Measurements from ENCODE around the gene ZNF26.
"Not testable (repeated sequence)": the region's sequence is repeated elsewhere in the genome, so short reads cannot be mapped to it uniquely, and the experiment has no call there.

Gene ZNF26

GRCh38 chr12:132986001-132986884 is at the start of gene ZNF26:
TSS of gene ZNF26 (plus strand) at chr12:132986367. CDS start at chr12:132986841, 474 bp downstream.
- no peak for TF ChIP-seq CTCF (IDR thresholded peaks at IDR 0.05; ENCODE audit: insufficient read depth, low read depth, low read length, missing control alignments)
- peak within 1 kb of the TSS; percentile 90 for H3K4me3 ChIP-seq (ENCODE audit: low read depth, low read length)
- DNase-seq (ENCODE audit: low read depth) = peak; percentile 96

- DNase-seq (ENCODE audit: low read depth); H3K4me3 ChIP-seq (ENCODE audit: low read depth, low read length): not testable (repeated sequence)
Observed at GRCh38 chr12:132936921-132937320, 49.2 kb upstream of the ZNF26 start.

GRCh38 chr12:132937476-132937875 is 48.7 kb upstream of the ZNF26 start:
- H3K4me3 ChIP-seq (ENCODE audit: low read depth, low read length) = no peak overlapping the region
- no peak for TF ChIP-seq CTCF (IDR thresholded peaks at IDR 0.05; ENCODE audit: insufficient read depth, low read depth, low read length, missing control alignments)
- no peak for DNase-seq (ENCODE audit: low read depth)

GRCh38 chr12:132938807-132939206 is 47.4 kb upstream of the ZNF26 start:
- not testable (repeated sequence) for DNase-seq (ENCODE audit: low read depth); H3K4me3 ChIP-seq (ENCODE audit: low read depth, low read length)

- no peak for DNase-seq (ENCODE audit: low read depth)
- no peak for TF ChIP-seq CTCF (IDR thresholded peaks at IDR 0.05; ENCODE audit: insufficient read depth, low read depth, low read length, missing control alignments)
- H3K4me3 ChIP-seq (ENCODE audit: low read depth, low read length) = no peak overlapping the region
Observed at GRCh38 chr12:132940071-132940719, 46.0 kb upstream of the ZNF26 start.

GRCh38 chr12:132941336-132941954 is 44.7 kb upstream of the ZNF26 start:
- no peak for TF ChIP-seq CTCF (IDR thresholded peaks at IDR 0.05; ENCODE audit: insufficient read depth, low read depth, low read length, missing control alignments)
- H3K4me3 ChIP-seq (ENCODE audit: low read depth, low read length) = no peak overlapping the region
- no peak for DNase-seq (ENCODE audit: low read depth)

GRCh38 chr12:132942611-132943010 is 43.6 kb upstream of the ZNF26 start:
- no peak for TF ChIP-seq CTCF (IDR thresholded peaks at IDR 0.05; ENCODE audit: insufficient read depth, low read depth, low read length, missing control alignments)
- no peak overlapping the region for H3K4me3 ChIP-seq (ENCODE audit: low read depth, low read length)
- DNase-seq (ENCODE audit: low read depth) = no peak

Measured in GM12865 (cell line).